B cell (primary cell): ENCODE results near the gene MTRF1.

Source experiments
- EZH2 ChIP-seq: IDR thresholded peaks from 2 replicates; pipeline ENCODE4 v1.6.1; 2012; ENCODE audit warnings: borderline replicate concordance, low read depth, mild to moderate bottlenecking, moderate library complexity, low read length; ENCODE audit not compliant: insufficient read depth, poor library complexity, severe bottlenecking
- TF ChIP-seq, protein P1 (sequence below): fragments of 200-600 bp; IDR thresholded peaks from one replicate; pipeline ENCODE4 v1.8.0; 2022; ENCODE audit warnings: antibody characterized with exemption, mild to moderate bottlenecking

GRCh38 chr13:41182231-41182630, 81.1 kb downstream of the MTRF1 start:
- TF ChIP-seq, protein P1, sequence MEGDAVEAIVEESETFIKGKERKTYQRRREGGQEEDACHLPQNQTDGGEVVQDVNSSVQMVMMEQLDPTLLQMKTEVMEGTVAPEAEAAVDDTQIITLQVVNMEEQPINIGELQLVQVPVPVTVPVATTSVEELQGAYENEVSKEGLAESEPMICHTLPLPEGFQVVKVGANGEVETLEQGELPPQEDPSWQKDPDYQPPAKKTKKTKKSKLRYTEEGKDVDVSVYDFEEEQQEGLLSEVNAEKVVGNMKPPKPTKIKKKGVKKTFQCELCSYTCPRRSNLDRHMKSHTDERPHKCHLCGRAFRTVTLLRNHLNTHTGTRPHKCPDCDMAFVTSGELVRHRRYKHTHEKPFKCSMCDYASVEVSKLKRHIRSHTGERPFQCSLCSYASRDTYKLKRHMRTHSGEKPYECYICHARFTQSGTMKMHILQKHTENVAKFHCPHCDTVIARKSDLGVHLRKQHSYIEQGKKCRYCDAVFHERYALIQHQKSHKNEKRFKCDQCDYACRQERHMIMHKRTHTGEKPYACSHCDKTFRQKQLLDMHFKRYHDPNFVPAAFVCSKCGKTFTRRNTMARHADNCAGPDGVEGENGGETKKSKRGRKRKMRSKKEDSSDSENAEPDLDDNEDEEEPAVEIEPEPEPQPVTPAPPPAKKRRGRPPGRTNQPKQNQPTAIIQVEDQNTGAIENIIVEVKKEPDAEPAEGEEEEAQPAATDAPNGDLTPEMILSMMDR: no peak
- TF ChIP-seq EZH2: no peak
